DND-41 (cell line): ENCODE measurements around the gene CEP104.

Experiments used
- CTCF ChIP-seq: IDR thresholded peaks from 2 replicates; pipeline ENCODE4 v1.5.1; 2012; ENCODE audit warnings: borderline replicate concordance, low read length, moderate library complexity, mild to moderate bottlenecking; ENCODE audit not compliant: poor library complexity, severe bottlenecking; ENCODE audit errors: extremely low read depth
- EZH2 ChIP-seq: IDR thresholded peaks from 3 replicates; pipeline ENCODE4 v1.6.1; 2012; ENCODE audit warnings: borderline replicate concordance, low read depth, mild to moderate bottlenecking, moderate library complexity, low read length, inconsistent platforms; ENCODE audit not compliant: severe bottlenecking

DNA sequence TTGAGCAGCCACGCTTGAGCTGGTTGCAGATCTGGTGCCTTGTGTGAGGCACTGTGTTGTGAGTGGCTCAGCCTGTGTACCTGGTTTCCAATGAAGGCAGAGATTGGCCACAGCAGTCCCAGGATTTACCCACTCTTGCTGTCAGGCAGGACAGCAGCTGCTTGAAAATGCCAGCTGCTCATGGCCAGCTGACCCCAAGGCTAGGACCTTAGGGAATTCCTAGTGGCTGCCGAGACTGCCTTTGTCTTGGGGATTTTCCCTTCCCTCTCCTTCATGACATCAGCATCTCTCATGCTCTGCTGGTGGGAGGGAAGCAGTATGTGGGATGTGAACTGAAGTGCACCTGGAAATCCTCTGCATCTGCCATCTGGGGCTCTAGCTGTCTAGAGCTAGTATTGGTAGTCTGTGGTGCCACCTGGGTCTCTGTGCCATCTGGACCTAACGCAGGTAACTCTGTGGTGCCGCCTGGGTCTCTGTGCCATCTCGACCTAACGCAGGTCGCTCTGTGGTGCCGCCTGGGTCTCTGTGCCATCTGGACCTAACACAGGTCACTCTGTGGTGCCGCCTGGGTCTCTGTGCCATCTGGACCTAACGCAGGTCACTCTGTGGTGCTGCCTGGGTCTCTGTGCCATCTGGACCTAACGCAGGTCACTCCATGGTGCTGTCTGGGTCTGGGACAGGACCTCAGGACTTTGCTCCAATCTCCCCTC is 56.9 kb downstream of the CEP104 start:
- TF ChIP-seq CTCF (no peak), EZH2 (no peak)
